ENCODE measurements around the gene PHC2. TPM values are rescaled to one million over a fixed set of nuclear protein-coding genes. Genes with fewer than 3 reads are reported as not detected.
A peak's percentile ranks its signal among the peaks of the same experiment; 100 is the strongest.

PHC2 gene
- total and polyA plus RNA-seq, 11 donors = 79.7 to 194 (median 99.4) TPM

GRCh38 chr1:33378976-33379375 is 51.9 kb downstream of the PHC2 start:
- ATAC-seq (peak in 2 of 4 donors; percentile 56 to 60), DNase-seq (no peak)
- 25 to 51% (median 43%) methylated on average over 4 to 5 of the region's 5 CpGs for WGBS, 4 donors
- TF ChIP-seq CTCF (IDR thresholded peaks at IDR 0.05) (peak in 2 of 12 donors; percentile 12), POLR2A (IDR thresholded peaks at IDR 0.05) (no peak)
- H3K36me3 ChIP-seq = peaks cover 0 to 9% (median 0%) of the 10 kb centered on the region in 9 donors
- no peak overlapping the region for H3K4me3 ChIP-seq
- intact Hi-C loops (cut with DNase I) = loop anchor here in 3 of 10 donors (5.0 to 10.0 kb wide), 4 partner anchors 48 to 264 kb away; no protein-coding TSS in a partner anchor
- H3K27ac ChIP-seq = peak overlapping the region in 9 of 12 donors; percentile 20 to 72 (median 56)
- no peaks in the 10 kb centered on the region for H3K9me3 ChIP-seq
- H3K27me3 ChIP-seq = no peaks in the 10 kb centered on the region
- H3K4me1 ChIP-seq = peaks cover 0 to 74% (median 48%) of the 10 kb centered on the region in 12 donors

- ATAC-seq = peak; percentile 36 to 53 (median 48)
- H3K27me3 ChIP-seq = no peaks in the 10 kb centered on the region
- H3K4me1 ChIP-seq = peaks cover 0 to 74% (median 44%) of the 10 kb centered on the region in 12 donors
- H3K36me3 ChIP-seq = peaks cover 0 to 9% (median 0%) of the 10 kb centered on the region in 9 donors
- WGBS, 4 donors = 16 to 33% (median 22%) methylated on average over 1 of the region's 1 CpG
- H3K4me3 ChIP-seq = no peak overlapping the region
- TF ChIP-seq POLR2A (IDR thresholded peaks at IDR 0.05) (no peak), CTCF (IDR thresholded peaks at IDR 0.05) (no peak)
- no peaks in the 10 kb centered on the region for H3K9me3 ChIP-seq
- H3K27ac ChIP-seq = peak overlapping the region in 9 of 12 donors; percentile 20 to 72 (median 56)
- no peak for DNase-seq
- intact Hi-C loops (cut with DNase I) = loop anchor here in 3 of 10 donors (5.0 to 10.0 kb wide), 4 partner anchors 49 to 264 kb away; no protein-coding TSS in a partner anchor
Measured at GRCh38 chr1:33378524-33378923, 52.4 kb downstream of the PHC2 start.

GRCh38 chr1:33377756-33378155 is 53.1 kb downstream of the PHC2 start:
- peaks cover 0 to 67% (median 36%) of the 10 kb centered on the region in 12 donors for H3K4me1 ChIP-seq
- no peak overlapping the region for H3K4me3 ChIP-seq
- intact Hi-C loops (cut with DNase I) = loop anchor here in 3 of 10 donors (5.0 to 10.0 kb wide), 4 partner anchors 50 to 263 kb away; no protein-coding TSS in a partner anchor
- peaks cover 0 to 13% (median 0%) of the 10 kb centered on the region in 9 donors for H3K36me3 ChIP-seq
- 67 to 77% (median 73%) methylated on average over 1 of the region's 1 CpG for WGBS, 4 donors
- H3K27ac ChIP-seq = peak overlapping the region in 2 of 12 donors; percentile 19 to 30
- no peaks in the 10 kb centered on the region for H3K27me3 ChIP-seq
- DNase-seq = no peak
- TF ChIP-seq POLR2A (IDR thresholded peaks at IDR 0.05) (no peak), CTCF (IDR thresholded peaks at IDR 0.05) (no peak)
- no peak for ATAC-seq
- no peaks in the 10 kb centered on the region for H3K9me3 ChIP-seq

- Histone ChIP-seq H3K27ac (no peak overlapping the region), H3K4me3 (no peak overlapping the region), H3K36me3 (peaks cover 0 to 13% (median under 1%) of the 10 kb centered on the region in 9 donors), H3K9me3 (no peaks in the 10 kb centered on the region), H3K4me1 (peaks cover 0 to 59% (median 29%) of the 10 kb centered on the region in 12 donors), H3K27me3 (no peaks in the 10 kb centered on the region)
- no peak for TF ChIP-seq CTCF (IDR thresholded peaks at IDR 0.05)
- no peak for TF ChIP-seq POLR2A (IDR thresholded peaks at IDR 0.05)
- WGBS, 4 donors = 89 to 100% (median 95%) methylated on average over 1 of the region's 1 CpG
- ATAC-seq (no peak), DNase-seq (no peak)
- intact Hi-C loops (cut with DNase I) = loop anchor here in 3 of 10 donors (5.0 to 10.0 kb wide), 4 partner anchors 50 to 262 kb away; no protein-coding TSS in a partner anchor
Measured at GRCh38 chr1:33377013-33377412, 53.9 kb downstream of the PHC2 start.

All from heart left ventricle (tissue), 16 donors.